SK-N-SH (cell line): ENCODE data around the gene GTF2F2. TPM values are rescaled to one million over a fixed set of nuclear protein-coding genes. Genes with fewer than 3 reads are reported as not detected.

Experiments
- CTCF ChIA-PET: fragments of 300-600, 350-600 bp; formaldehyde crosslinking; extraction: SDS; loops from one replicate; lab custom pipeline; 2021; lab: Yijun Ruan, JAX
- POLR2A ChIA-PET: fragments of 350-600 bp; sonication (Branson Sonifier 250); formaldehyde crosslinking; extraction: SDS; loops from one replicate; lab custom pipeline; 2020; ENCODE audit warnings: antibody characterized with exemption, inconsistent platforms; lab: Yijun Ruan, JAX
- DNase-seq: peaks from one replicate; pipeline ENCODE4 v3.0.0; 2012
- H2AFZ ChIP-seq: fragments of 200-600 bp; sonication (generic); 2 replicates; pipeline ENCODE4 v1.8.1; 2016; ENCODE audit warnings: antibody characterized with exemption, mild to moderate bottlenecking, low read depth
- H3F3A ChIP-seq: fragments of 200-600 bp; sonication (generic); replicated peaks from 2 replicates; pipeline ENCODE3; 2016; ENCODE audit warnings: antibody characterized with exemption, mild to moderate bottlenecking; ENCODE audit not compliant: insufficient read depth
- H3K27ac ChIP-seq, 2 experiments: fragments of 200-500 bp in 1 of 2; fragments of 200-600 bp in 1 of 2; sonication (Bioruptor generic) in 1 of 2; sonication (generic), shearing (Covaris generic) in 1 of 2; 2 replicates each; pipeline versions ENCODE4 v1.5.1 to v1.6.1; 2014 to 2016; ENCODE audit warnings: low read depth in 2 of 2, inconsistent platforms in 1 of 2, low read length in 1 of 2, mild to moderate bottlenecking in 1 of 2, mixed read lengths in 1 of 2
- H3K27me3 ChIP-seq: fragments of 200-600 bp; sonication (generic), shearing (Covaris generic); 2 replicates; pipeline ENCODE4 v1.6.1; 2016; ENCODE audit warnings: mixed run types; ENCODE audit not compliant: insufficient read depth
- H3K36me3 ChIP-seq, 2 experiments: fragments of 200-500 bp in 1 of 2; fragments of 200-600 bp in 1 of 2; sonication (Bioruptor generic) in 1 of 2; sonication (generic) in 1 of 2; replicated peaks in 1 of 2; 2 replicates each; pipeline versions ENCODE3 to v1.5.1; 2014 to 2016; ENCODE audit warnings: low read length in 1 of 2, mild to moderate bottlenecking in 1 of 2; ENCODE audit not compliant: insufficient read depth in 2 of 2, control insufficient read depth in 1 of 2
- H3K4me1 ChIP-seq, 2 experiments: fragments of 200-500 bp in 1 of 2; fragments of 200-600 bp in 1 of 2; sonication (Bioruptor generic) in 1 of 2; sonication (generic), shearing (Covaris generic) in 1 of 2; 2 replicates each; pipeline versions ENCODE4 v1.5.1 to v1.6.1; 2014 to 2016; ENCODE audit warnings: low read depth in 1 of 2, low read length in 1 of 2, mixed run types in 1 of 2; ENCODE audit not compliant: insufficient read depth in 2 of 2, control insufficient read depth in 1 of 2
- H3K4me2 ChIP-seq: fragments of 200-600 bp; sonication (generic), shearing (Covaris generic); 2 replicates; pipeline ENCODE4 v1.6.1; 2017; ENCODE audit warnings: mixed run types
- H3K4me3 ChIP-seq, 2 experiments: fragments of 200-500 bp in 1 of 2; fragments of 200-600 bp in 1 of 2; sonication (Bioruptor generic) in 1 of 2; sonication (generic), shearing (Covaris generic) in 1 of 2; 2 replicates each; pipeline versions ENCODE4 v1.5.1 to v1.8.1; 2014 to 2016; ENCODE audit warnings: low read depth in 2 of 2, inconsistent platforms in 1 of 2, low read length in 1 of 2, mild to moderate bottlenecking in 1 of 2, mixed read lengths in 1 of 2, moderate library complexity in 1 of 2
- H3K79me2 ChIP-seq: fragments of 200-600 bp; sonication (generic); 2 replicates; pipeline ENCODE4 v1.8.1; 2017; ENCODE audit warnings: mild to moderate bottlenecking; ENCODE audit not compliant: insufficient read depth
- H3K9ac ChIP-seq: fragments of 200-600 bp; sonication (generic); 2 replicates; pipeline ENCODE4 v1.6.1; 2017; ENCODE audit warnings: mixed run types
- H3K9me2 ChIP-seq: fragments of 200-600 bp; sonication (generic); 2 replicates; pipeline ENCODE4 v1.6.1; 2017; ENCODE audit warnings: mixed run types
- H3K9me3 ChIP-seq: fragments of 200-600 bp; sonication (generic); 2 replicates; pipeline ENCODE4 v1.6.1; 2017; ENCODE audit warnings: mixed run types, mild to moderate bottlenecking, moderate library complexity
- H4K20me1 ChIP-seq: fragments of 200-600 bp; sonication (generic); 2 replicates; pipeline ENCODE4 v1.6.1; 2017; ENCODE audit warnings: mild to moderate bottlenecking, mixed run types; ENCODE audit not compliant: insufficient read depth
- CHD2 ChIP-seq: fragments of 150-350 bp; IDR thresholded peaks from 2 replicates; pipeline ENCODE4 v1.6.1; 2018; ENCODE audit warnings: low read length; ENCODE audit not compliant: partially characterized antibody
- CTCF ChIP-seq: fragments of 200-600 bp; sonication (generic); IDR thresholded peaks from 2 replicates; pipeline ENCODE4 v1.6.1; 2017; ENCODE audit warnings: antibody characterized with exemption, mild to moderate bottlenecking, moderate library complexity
- EZH2phosphoT487 ChIP-seq: fragments of 200-600 bp; sonication (generic); IDR thresholded peaks from 2 replicates; pipeline ENCODE4 v1.6.1; 2017; ENCODE audit warnings: low read depth, mixed run types, mild to moderate bottlenecking, antibody characterized with exemption, moderate library complexity, borderline replicate concordance
- FOXM1 ChIP-seq: IDR thresholded peaks from 2 replicates; pipeline ENCODE4 v1.4.0; 2012; ENCODE audit warnings: low read depth, mild to moderate bottlenecking
- GABPA ChIP-seq: IDR thresholded peaks from 2 replicates; pipeline ENCODE4 v1.4.0; 2012; ENCODE audit warnings: low read depth, mild to moderate bottlenecking
- GATA2 ChIP-seq: sonication (generic); formaldehyde crosslinking; IDR thresholded peaks from 2 replicates; pipeline ENCODE4 v1.5.0; 2020; ENCODE audit warnings: mild to moderate bottlenecking, missing genetic modification reagents
- IRF3 ChIP-seq: fragments of 150-350 bp; IDR thresholded peaks from 2 replicates; pipeline ENCODE4 v1.6.1; 2016; ENCODE audit warnings: mild to moderate bottlenecking, low read depth, low read length
- MEF2A ChIP-seq: IDR thresholded peaks from 2 replicates; pipeline ENCODE4 v1.4.0; 2012; ENCODE audit warnings: low read depth, borderline replicate concordance
- NFIC ChIP-seq: IDR thresholded peaks from 2 replicates; pipeline ENCODE4 v1.4.0; 2012; ENCODE audit warnings: borderline replicate concordance
- NRF1 ChIP-seq: IDR thresholded peaks from 2 replicates; pipeline ENCODE4 v1.6.1; 2012; ENCODE audit warnings: low read depth, mild to moderate bottlenecking, low read length
- RAD21 ChIP-seq: IDR thresholded peaks from 2 replicates; pipeline ENCODE4 v1.6.1; 2012; ENCODE audit warnings: mild to moderate bottlenecking, low read length
- RXRA ChIP-seq: IDR thresholded peaks from 2 replicates; pipeline ENCODE4 v1.4.0; 2012; ENCODE audit warnings: low read depth, mild to moderate bottlenecking, borderline replicate concordance
- SIN3A ChIP-seq: IDR thresholded peaks from 2 replicates; pipeline ENCODE4 v1.6.1; 2012; ENCODE audit warnings: low read depth, mild to moderate bottlenecking, low read length, moderate library complexity, borderline replicate concordance
- TAF1 ChIP-seq: IDR thresholded peaks from 2 replicates; pipeline ENCODE4 v1.6.1; 2012; ENCODE audit warnings: low read depth, mild to moderate bottlenecking, low read length, moderate library complexity, borderline replicate concordance
- TCF12 ChIP-seq: IDR thresholded peaks from 2 replicates; pipeline ENCODE4 v1.4.0; 2012
- TEAD4 ChIP-seq: IDR thresholded peaks from 2 replicates; pipeline ENCODE4 v1.4.0; 2012; ENCODE audit warnings: mild to moderate bottlenecking, borderline replicate concordance; ENCODE audit not compliant: insufficient read depth
- YY1 ChIP-seq: IDR thresholded peaks from 2 replicates; pipeline ENCODE4 v1.4.0; 2012; ENCODE audit warnings: low read depth, mild to moderate bottlenecking
- ZBTB33 ChIP-seq: IDR thresholded peaks from 2 replicates; pipeline ENCODE4 v1.4.0; 2012; ENCODE audit warnings: low read depth, borderline replicate concordance
- WGBS: methylation state at CpG from one replicate; pipeline ENCODE4 v1.1.6; 2017; ENCODE audit warnings: low lambda C conversion rate; 5-methylcytosine and 5-hydroxymethylcytosine counted together
- polyA plus RNA-seq, 3 experiments: library from polyadenylated mRNA; depleted of rRNA; stranded (reverse); fragments of >200 nt; gene quantifications; 2 replicates each; pipeline ENCODE4 v1.2.3, GENCODE V29; 2012

GTF2F2 gene
- polyA plus RNA-seq, 1 of the 3 experiments (the other 2 are of a cell fraction): 24.2 TPM

GRCh38 chr13:45249662-45250061 is 129.4 kb downstream of the GTF2F2 start:
- TF ChIP-seq SIN3A: no peak
- TF ChIP-seq RXRA: no peak
- no peak for TF ChIP-seq ZBTB33
- no peak for TF ChIP-seq RAD21
- TF ChIP-seq YY1: no peak
- no peak for TF ChIP-seq NFIC
- TF ChIP-seq TCF12: no peak
- no peak for TF ChIP-seq TEAD4
- TF ChIP-seq TAF1: no peak
- no peak for TF ChIP-seq GATA2 (CRISPR knock-in tag)
- no peak for TF ChIP-seq FOXM1
- no peak for TF ChIP-seq GABPA
- no peak for TF ChIP-seq CTCF
- no peak for TF ChIP-seq IRF3
- TF ChIP-seq NRF1: no peak
- TF ChIP-seq MEF2A: no peak
- TF ChIP-seq EZH2phosphoT487: no peak
- TF ChIP-seq CHD2: no peak
- WGBS: 93% methylated on average over 3 of the region's 3 CpGs
- Histone ChIP-seq H3K79me2 (peaks cover 10% of the 10 kb centered on the region; the same call in 1 of the 2 replicates), H3K36me3 (peaks cover 10 to 14% of the 10 kb centered on the region in 2 experiments), H3K9ac (no peak overlapping the region), H3K4me2 (no peak overlapping the region), H2AFZ (no peak overlapping the region), H3K9me2 (no peaks in the 10 kb centered on the region), H3K4me3 (no peak overlapping the region), H3K4me1 (no peaks in the 10 kb centered on the region), H3K27me3 (no peaks in the 10 kb centered on the region), H3F3A (peaks cover 4% of the 10 kb centered on the region), H4K20me1 (no peaks in the 10 kb centered on the region), H3K27ac (no peak overlapping the region), H3K9me3 (no peaks in the 10 kb centered on the region)
- ChIA-PET POLR2A (no interaction called here), CTCF (interaction anchor here (1.3 kb wide), 1 partner anchor 16 kb away, joined by 3 read pairs; no protein-coding TSS in a partner anchor)
- no peak for DNase-seq
